HEK293 (cell line): ENCODE data around the gene HECTD4.

Source experiments
- CTCF ChIA-PET: fragments of 350-600 bp; formaldehyde crosslinking; extraction: SDS; loops from one replicate; lab custom pipeline; 2021; ENCODE audit warnings: antibody characterized with exemption; lab: Yijun Ruan, JAX
- POLR2A ChIA-PET: fragments of 300-600 bp; formaldehyde crosslinking; extraction: SDS; loops from one replicate; lab custom pipeline; 2020; ENCODE audit warnings: antibody characterized with exemption, inconsistent platforms; lab: Yijun Ruan, JAX
- H3K27ac ChIP-seq: fragments of 200-500 bp; sonication (Bioruptor generic); 2 replicates; pipeline ENCODE4 v1.5.1; 2014; ENCODE audit warnings: low read depth, low read length, control low read depth, inconsistent platforms; ENCODE audit errors: extremely low read depth
- H3K36me3 ChIP-seq, 2 experiments: fragments of 200-500 bp in 1 of 2; sonication (Bioruptor generic) in 1 of 2; 1 replicate in 1 of 2; 2 replicates in 1 of 2; pipeline ENCODE4 v1.5.1; 2014 to 2017; ENCODE audit warnings: inconsistent platforms in 2 of 2, low read length in 2 of 2; ENCODE audit not compliant: control insufficient read depth in 2 of 2, insufficient read depth in 1 of 2
- H3K4me1 ChIP-seq: fragments of 200-500 bp; sonication (Bioruptor generic); 2 replicates; pipeline ENCODE4 v1.5.1; 2014; ENCODE audit warnings: mild to moderate bottlenecking, low read length, inconsistent platforms; ENCODE audit not compliant: control insufficient read depth, insufficient read depth
- H3K4me3 ChIP-seq: 2 replicates; pipeline ENCODE4 v1.5.1; 2011; ENCODE audit warnings: low read depth, mild to moderate bottlenecking, control low read depth, low read length, moderate library complexity
- H3K9me3 ChIP-seq: fragments of 200-500 bp; sonication (Bioruptor generic); 2 replicates; pipeline ENCODE4 v1.5.1; 2014; ENCODE audit warnings: low read depth, low read length, inconsistent platforms; ENCODE audit not compliant: control insufficient read depth, insufficient read depth
- KLF16 ChIP-seq: fragments of 450-650 bp; formaldehyde crosslinking; IDR thresholded peaks from 2 replicates; pipeline ENCODE4 v1.5.1; 2017; ENCODE audit warnings: missing biosample characterization, missing genetic modification characterization
- OSR2 ChIP-seq: fragments of 450-650 bp; formaldehyde crosslinking; IDR thresholded peaks from 2 replicates; pipeline ENCODE4 v1.5.1; 2016; ENCODE audit warnings: missing biosample characterization, missing genetic modification characterization
- ZBTB21 ChIP-seq: fragments of 450-650 bp; formaldehyde crosslinking; IDR thresholded peaks from 2 replicates; pipeline ENCODE4 v1.5.1; 2017; ENCODE audit warnings: missing biosample characterization, missing genetic modification characterization
- ZFP3 ChIP-seq: fragments of 450-650 bp; formaldehyde crosslinking; IDR thresholded peaks from 2 replicates; pipeline ENCODE4 v1.5.1; 2016; ENCODE audit warnings: low read depth, missing biosample characterization, missing genetic modification characterization
- ZNF175 ChIP-seq: fragments of 450-650 bp; formaldehyde crosslinking; IDR thresholded peaks from 2 replicates; pipeline ENCODE4 v1.5.1; 2016; ENCODE audit warnings: missing biosample characterization, missing genetic modification characterization
- ZNF354C ChIP-seq: fragments of 450-650 bp; formaldehyde crosslinking; IDR thresholded peaks from 2 replicates; pipeline ENCODE4 v1.5.1; 2016; ENCODE audit warnings: missing biosample characterization, missing genetic modification characterization, low read depth, borderline replicate concordance
- ZNF423 ChIP-seq: fragments of 450-650 bp; formaldehyde crosslinking; IDR thresholded peaks from 2 replicates; pipeline ENCODE4 v1.5.1; 2016; ENCODE audit warnings: missing biosample characterization, missing genetic modification characterization
- ZNF48 ChIP-seq: fragments of 450-650 bp; formaldehyde crosslinking; IDR thresholded peaks from 2 replicates; pipeline ENCODE4 v1.5.1; 2016; ENCODE audit warnings: missing biosample characterization, missing genetic modification characterization
- ZNF555 ChIP-seq: fragments of 450-650 bp; formaldehyde crosslinking; conservative IDR thresholded peaks from 2 replicates; pipeline ENCODE4 v1.5.1; 2017; ENCODE audit warnings: missing biosample characterization, mild to moderate bottlenecking, missing genetic modification characterization, inconsistent platforms
- ZNF610 ChIP-seq: fragments of 450-650 bp; formaldehyde crosslinking; IDR thresholded peaks from 2 replicates; pipeline ENCODE4 v1.5.1; 2016; ENCODE audit warnings: missing biosample characterization, missing genetic modification characterization, borderline replicate concordance
- ZNF624 ChIP-seq: fragments of 450-650 bp; formaldehyde crosslinking; IDR thresholded peaks from 2 replicates; pipeline ENCODE4 v1.5.1; 2017; ENCODE audit warnings: missing biosample characterization, missing genetic modification characterization
- ZNF654 ChIP-seq: fragments of 450-650 bp; formaldehyde crosslinking; IDR thresholded peaks from 2 replicates; pipeline ENCODE4 v1.5.1; 2016; ENCODE audit warnings: low read depth, missing biosample characterization, missing genetic modification characterization
- ZXDB ChIP-seq: fragments of 450-650 bp; formaldehyde crosslinking; IDR thresholded peaks from 2 replicates; pipeline ENCODE4 v1.5.1; 2016; ENCODE audit warnings: missing biosample characterization, missing genetic modification characterization
- TF ChIP-seq, protein P1 (sequence below): fragments of 450-650 bp; formaldehyde crosslinking; IDR thresholded peaks from 2 replicates; pipeline ENCODE4 v1.5.1; 2016; ENCODE audit warnings: missing biosample characterization, missing genetic modification characterization
- TF ChIP-seq, protein P2 (sequence below): fragments of 450-650 bp; formaldehyde crosslinking; IDR thresholded peaks from 2 replicates; pipeline ENCODE4 v1.5.1; 2016; ENCODE audit warnings: missing biosample characterization, missing genetic modification characterization
- TF ChIP-seq, protein P3 (sequence below): fragments of 450-650 bp; formaldehyde crosslinking; IDR thresholded peaks from 2 replicates; pipeline ENCODE4 v1.5.1; 2016; ENCODE audit warnings: missing biosample characterization, missing genetic modification characterization

HECTD4 gene

DNA sequence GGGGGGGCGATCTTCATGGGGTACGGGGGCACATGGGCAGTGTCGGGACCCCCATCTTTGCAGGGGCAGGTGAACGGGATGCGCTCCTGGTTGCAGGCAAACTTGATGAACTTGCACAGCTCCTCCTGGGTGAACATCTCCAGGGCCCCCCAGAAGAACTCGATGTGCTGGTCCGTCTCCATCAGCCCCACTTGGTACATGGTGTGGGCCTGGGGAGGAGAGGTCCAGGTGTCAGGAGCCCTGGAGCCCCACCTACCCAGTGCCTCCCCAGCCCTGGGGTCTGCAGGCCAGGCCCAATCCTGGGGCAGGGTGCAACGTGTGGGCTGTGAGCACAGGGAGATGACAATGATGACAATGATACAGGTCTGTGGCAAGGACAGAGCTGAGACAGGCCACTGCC, 219.2 kb downstream of the HECTD4 start:
- ChIA-PET POLR2A (no interaction called here), CTCF (no interaction called here)
- Histone ChIP-seq H3K9me3 (no peaks in the 10 kb centered on the region), H3K27ac (no peak overlapping the region), H3K36me3 (peaks cover 0 to 86% of the 10 kb centered on the region in 2 experiments; a peak in 1 of 3 replicates), H3K4me1 (no peaks in the 10 kb centered on the region), H3K4me3 (no peak overlapping the region)
- TF ChIP-seq ZNF423 (tag by site-specific recombination) (no peak), ZNF624 (tag by site-specific recombination) (no peak), ZXDB (tag by site-specific recombination) (no peak), ZBTB21 (no peak), ZFP3 (tag by site-specific recombination) (no peak), ZNF654 (no peak), OSR2 (tag by site-specific recombination) (no peak), ZNF48 (tag by site-specific recombination) (no peak), ZNF610 (tag by site-specific recombination) (no peak), KLF16 (tag by site-specific recombination) (no peak), ZNF555 (no peak), ZNF354C (tag by site-specific recombination) (no peak)
- TF ChIP-seq, protein P1, sequence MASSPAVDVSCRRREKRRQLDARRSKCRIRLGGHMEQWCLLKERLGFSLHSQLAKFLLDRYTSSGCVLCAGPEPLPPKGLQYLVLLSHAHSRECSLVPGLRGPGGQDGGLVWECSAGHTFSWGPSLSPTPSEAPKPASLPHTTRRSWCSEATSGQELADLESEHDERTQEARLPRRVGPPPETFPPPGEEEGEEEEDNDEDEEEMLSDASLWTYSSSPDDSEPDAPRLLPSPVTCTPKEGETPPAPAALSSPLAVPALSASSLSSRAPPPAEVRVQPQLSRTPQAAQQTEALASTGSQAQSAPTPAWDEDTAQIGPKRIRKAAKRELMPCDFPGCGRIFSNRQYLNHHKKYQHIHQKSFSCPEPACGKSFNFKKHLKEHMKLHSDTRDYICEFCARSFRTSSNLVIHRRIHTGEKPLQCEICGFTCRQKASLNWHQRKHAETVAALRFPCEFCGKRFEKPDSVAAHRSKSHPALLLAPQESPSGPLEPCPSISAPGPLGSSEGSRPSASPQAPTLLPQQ: no peak
- TF ChIP-seq, protein P2, sequence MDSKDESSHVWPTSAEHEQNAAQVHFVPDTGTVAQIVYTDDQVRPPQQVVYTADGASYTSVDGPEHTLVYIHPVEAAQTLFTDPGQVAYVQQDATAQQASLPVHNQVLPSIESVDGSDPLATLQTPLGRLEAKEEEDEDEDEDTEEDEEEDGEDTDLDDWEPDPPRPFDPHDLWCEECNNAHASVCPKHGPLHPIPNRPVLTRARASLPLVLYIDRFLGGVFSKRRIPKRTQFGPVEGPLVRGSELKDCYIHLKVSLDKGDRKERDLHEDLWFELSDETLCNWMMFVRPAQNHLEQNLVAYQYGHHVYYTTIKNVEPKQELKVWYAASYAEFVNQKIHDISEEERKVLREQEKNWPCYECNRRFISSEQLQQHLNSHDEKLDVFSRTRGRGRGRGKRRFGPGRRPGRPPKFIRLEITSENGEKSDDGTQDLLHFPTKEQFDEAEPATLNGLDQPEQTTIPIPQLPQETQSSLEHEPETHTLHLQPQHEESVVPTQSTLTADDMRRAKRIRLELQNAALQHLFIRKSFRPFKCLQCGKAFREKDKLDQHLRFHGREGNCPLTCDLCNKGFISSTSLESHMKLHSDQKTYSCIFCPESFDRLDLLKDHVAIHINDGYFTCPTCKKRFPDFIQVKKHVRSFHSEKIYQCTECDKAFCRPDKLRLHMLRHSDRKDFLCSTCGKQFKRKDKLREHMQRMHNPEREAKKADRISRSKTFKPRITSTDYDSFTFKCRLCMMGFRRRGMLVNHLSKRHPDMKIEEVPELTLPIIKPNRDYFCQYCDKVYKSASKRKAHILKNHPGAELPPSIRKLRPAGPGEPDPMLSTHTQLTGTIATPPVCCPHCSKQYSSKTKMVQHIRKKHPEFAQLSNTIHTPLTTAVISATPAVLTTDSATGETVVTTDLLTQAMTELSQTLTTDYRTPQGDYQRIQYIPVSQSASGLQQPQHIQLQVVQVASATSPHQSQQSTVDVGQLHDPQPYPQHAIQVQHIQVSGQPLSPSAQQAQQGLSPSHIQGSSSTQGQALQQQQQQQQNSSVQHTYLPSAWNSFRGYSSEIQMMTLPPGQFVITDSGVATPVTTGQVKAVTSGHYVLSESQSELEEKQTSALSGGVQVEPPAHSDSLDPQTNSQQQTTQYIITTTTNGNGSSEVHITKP: no peak

DNA sequence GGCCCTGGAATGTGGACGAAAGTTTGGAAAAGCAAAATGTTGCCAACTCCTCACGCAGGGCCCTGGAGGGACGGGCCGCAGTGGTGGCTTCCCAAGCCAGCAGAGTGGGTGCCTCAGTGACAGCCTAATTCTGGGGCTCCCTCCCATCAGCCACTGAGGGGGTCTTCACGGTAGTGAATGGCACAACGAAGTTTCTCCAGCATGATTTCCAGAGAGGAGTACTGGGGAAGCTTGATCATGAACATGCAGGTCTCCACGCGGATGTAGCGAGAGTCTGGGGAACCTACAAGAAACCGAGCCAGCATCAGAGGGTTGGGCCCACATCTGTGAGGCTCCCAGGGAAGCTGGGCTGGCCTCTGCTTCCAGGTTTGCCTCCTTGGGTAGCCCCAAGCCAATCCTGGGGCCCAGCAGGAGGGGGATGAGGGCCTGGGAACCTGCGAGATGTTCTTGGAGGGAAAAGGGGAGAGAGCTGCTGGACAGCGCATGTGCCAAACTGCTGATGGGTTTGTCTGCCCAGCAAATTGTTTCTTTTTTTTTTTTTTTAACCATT, 219.9 kb downstream of the HECTD4 start:
- no peaks in the 10 kb centered on the region for H3K9me3 ChIP-seq
- H3K36me3 ChIP-seq: peaks cover 0 to 80% of the 10 kb centered on the region in 2 experiments; a peak in 1 of 3 replicates
- H3K4me3 ChIP-seq: no peak overlapping the region
- no peak for TF ChIP-seq ZNF175 (tag by site-specific recombination)
- TF ChIP-seq, protein P3, sequence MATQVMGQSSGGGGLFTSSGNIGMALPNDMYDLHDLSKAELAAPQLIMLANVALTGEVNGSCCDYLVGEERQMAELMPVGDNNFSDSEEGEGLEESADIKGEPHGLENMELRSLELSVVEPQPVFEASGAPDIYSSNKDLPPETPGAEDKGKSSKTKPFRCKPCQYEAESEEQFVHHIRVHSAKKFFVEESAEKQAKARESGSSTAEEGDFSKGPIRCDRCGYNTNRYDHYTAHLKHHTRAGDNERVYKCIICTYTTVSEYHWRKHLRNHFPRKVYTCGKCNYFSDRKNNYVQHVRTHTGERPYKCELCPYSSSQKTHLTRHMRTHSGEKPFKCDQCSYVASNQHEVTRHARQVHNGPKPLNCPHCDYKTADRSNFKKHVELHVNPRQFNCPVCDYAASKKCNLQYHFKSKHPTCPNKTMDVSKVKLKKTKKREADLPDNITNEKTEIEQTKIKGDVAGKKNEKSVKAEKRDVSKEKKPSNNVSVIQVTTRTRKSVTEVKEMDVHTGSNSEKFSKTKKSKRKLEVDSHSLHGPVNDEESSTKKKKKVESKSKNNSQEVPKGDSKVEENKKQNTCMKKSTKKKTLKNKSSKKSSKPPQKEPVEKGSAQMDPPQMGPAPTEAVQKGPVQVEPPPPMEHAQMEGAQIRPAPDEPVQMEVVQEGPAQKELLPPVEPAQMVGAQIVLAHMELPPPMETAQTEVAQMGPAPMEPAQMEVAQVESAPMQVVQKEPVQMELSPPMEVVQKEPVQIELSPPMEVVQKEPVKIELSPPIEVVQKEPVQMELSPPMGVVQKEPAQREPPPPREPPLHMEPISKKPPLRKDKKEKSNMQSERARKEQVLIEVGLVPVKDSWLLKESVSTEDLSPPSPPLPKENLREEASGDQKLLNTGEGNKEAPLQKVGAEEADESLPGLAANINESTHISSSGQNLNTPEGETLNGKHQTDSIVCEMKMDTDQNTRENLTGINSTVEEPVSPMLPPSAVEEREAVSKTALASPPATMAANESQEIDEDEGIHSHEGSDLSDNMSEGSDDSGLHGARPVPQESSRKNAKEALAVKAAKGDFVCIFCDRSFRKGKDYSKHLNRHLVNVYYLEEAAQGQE (tag by site-specific recombination): peak; percentile 65
- H3K4me1 ChIP-seq: no peaks in the 10 kb centered on the region
- POLR2A ChIA-PET: no interaction called here
- no peak overlapping the region for H3K27ac ChIP-seq
- CTCF ChIA-PET: interaction anchor here (0.5 kb wide), 1 partner anchor 45 kb away, joined by 3 read pairs; no protein-coding TSS in a partner anchor
